Stimulated activated CD8-positive, alpha-beta memory T cell treated with anti-CD3 and anti-CD28 coated beads, Interleukin-4, amount 100 ng/mL, for 1 hour (primary cell): Measurements from ENCODE around the gene ITLN1.
A peak's percentile ranks its signal among the peaks of the same experiment; 100 is the strongest.

Experiments
- DNase-seq, 2 donors: peaks; one replicate each; pipeline ENCODE4 v3.0.0-alpha.2; 2020; ENCODE audit warnings: low read depth in 2 of 2, low spot score in 1 of 2

Gene ITLN1

GRCh38 chr1:160858507-160858906 is 26.5 kb downstream of the ITLN1 start:
- DNase-seq = no peak

GRCh38 chr1:160858097-160858496 is 26.9 kb downstream of the ITLN1 start:
- no peak for DNase-seq

- DNase-seq = no peak
Measured at GRCh38 chr1:160855181-160855981, 29.6 kb downstream of the ITLN1 start.

- no peak for DNase-seq
Measured at GRCh38 chr1:160853754-160854153, 31.2 kb downstream of the ITLN1 start.

- no peak for DNase-seq
Measured at GRCh38 chr1:160853014-160853413, 32.0 kb downstream of the ITLN1 start.

- no peak for DNase-seq
Measured at GRCh38 chr1:160850993-160851392, 34.0 kb downstream of the ITLN1 start.

- no peak for DNase-seq
Measured at GRCh38 chr1:160850541-160850940, 34.4 kb downstream of the ITLN1 start.

GRCh38 chr1:160846281-160846680 is 38.7 kb downstream of the ITLN1 start:
- DNase-seq = no peak

GRCh38 chr1:160844447-160845232 is 40.3 kb downstream of the ITLN1 start:
- no peak for DNase-seq

GRCh38 chr1:160841079-160841478 is 43.9 kb downstream of the ITLN1 start:
- DNase-seq = no peak

- no peak for DNase-seq
Measured at GRCh38 chr1:160839746-160840145, 45.2 kb downstream of the ITLN1 start.

GRCh38 chr1:160838888-160839287 is 46.1 kb downstream of the ITLN1 start:
- no peak for DNase-seq

- peak; percentile 69 to 70 for DNase-seq
Measured at GRCh38 chr1:160837558-160838205, 47.3 kb downstream of the ITLN1 start.

- no peak for DNase-seq
Measured at GRCh38 chr1:160836981-160837557, 47.9 kb downstream of the ITLN1 start.

- DNase-seq = no peak
Measured at GRCh38 chr1:160836561-160836960, 48.4 kb downstream of the ITLN1 start.

GRCh38 chr1:160835751-160836150 is 49.2 kb downstream of the ITLN1 start:
- DNase-seq = no peak

GRCh38 chr1:160834945-160835565 is 49.9 kb downstream of the ITLN1 start:
- no peak for DNase-seq

- peak; percentile 38 to 57 for DNase-seq
Measured at GRCh38 chr1:160830321-160831153, 54.4 kb downstream of the ITLN1 start.

- no peak for DNase-seq
Measured at GRCh38 chr1:160829766-160830165, 55.2 kb downstream of the ITLN1 start.

GRCh38 chr1:160827418-160827817 is 57.6 kb downstream of the ITLN1 start:
- no peak for DNase-seq
